Stimulated activated CD4-positive, alpha-beta T cell treated with anti-CD3 and anti-CD28 coated beads, Interleukin-4, amount 100 ng/mL, for 48 hours (primary cell): ENCODE measurements around the gene MAP3K20.
A peak's percentile ranks its signal among the peaks of the same experiment; 100 is the strongest.
"Not testable (repeated sequence)": the region's sequence is repeated elsewhere in the genome, so short reads cannot be mapped to it uniquely, and the experiment has no call there.

Source experiments
- DNase-seq, 2 donors: peaks; one replicate each; pipeline ENCODE4 v3.0.0-alpha.2; 2020; ENCODE audit warnings: low read depth in 2 of 2

MAP3K20 gene

GRCh38 chr2:173199294-173199693 is 123.6 kb downstream of the MAP3K20 start:
- no peak for DNase-seq

- DNase-seq = no peak
Measured at GRCh38 chr2:173202570-173202969, 126.9 kb downstream of the MAP3K20 start.

- no peak for DNase-seq
Measured at GRCh38 chr2:173204316-173204715, 128.7 kb downstream of the MAP3K20 start.

- no peak for DNase-seq
Measured at GRCh38 chr2:173205375-173205774, 129.7 kb downstream of the MAP3K20 start.

GRCh38 chr2:173207124-173207523 is 131.5 kb downstream of the MAP3K20 start:
- not testable (repeated sequence) for DNase-seq

GRCh38 chr2:173210270-173211196 is 134.9 kb downstream of the MAP3K20 start:
- DNase-seq = peak; percentile 26 to 27

GRCh38 chr2:173213181-173213580 is 137.5 kb downstream of the MAP3K20 start:
- no peak for DNase-seq

- no peak for DNase-seq
Measured at GRCh38 chr2:173214213-173214612, 138.6 kb downstream of the MAP3K20 start.

GRCh38 chr2:173215316-173215715 is 139.7 kb downstream of the MAP3K20 start:
- DNase-seq = no peak

- no peak for DNase-seq
Measured at GRCh38 chr2:173216051-173216450, 140.4 kb downstream of the MAP3K20 start.

- no peak for DNase-seq
Measured at GRCh38 chr2:173216668-173217067, 141.0 kb downstream of the MAP3K20 start.

GRCh38 chr2:173217116-173217840 is 141.6 kb downstream of the MAP3K20 start:
- DNase-seq = no peak

- no peak for DNase-seq
Measured at GRCh38 chr2:173218326-173219056, 142.8 kb downstream of the MAP3K20 start.

- no peak for DNase-seq
Measured at GRCh38 chr2:173221132-173221695, 145.6 kb downstream of the MAP3K20 start.

- no peak for DNase-seq
Measured at GRCh38 chr2:173221937-173222594, 146.4 kb downstream of the MAP3K20 start.

GRCh38 chr2:173223871-173224270 is 148.2 kb downstream of the MAP3K20 start:
- DNase-seq = no peak

- DNase-seq = no peak
Measured at GRCh38 chr2:173226899-173227698, 151.5 kb downstream of the MAP3K20 start.

- no peak for DNase-seq
Measured at GRCh38 chr2:173229086-173229485, 153.4 kb downstream of the MAP3K20 start.

GRCh38 chr2:173230181-173230580 is 154.5 kb downstream of the MAP3K20 start:
- DNase-seq = no peak

GRCh38 chr2:173231042-173231441 is 155.4 kb downstream of the MAP3K20 start:
- no peak for DNase-seq
